RWPE2 (cell line): Measurements from ENCODE around the gene SLC26A4.
A peak's percentile ranks its signal among the peaks of the same experiment; 100 is the strongest.

ENCODE experiments used
- ATAC-seq: fragments of 200-7000 bp; cut with Tn5 transposase; 3 replicates; pipeline ENCODE4 v1.9.1; 2021; ENCODE audit warnings: low read depth
- DNase-seq: peaks from one replicate; pipeline ENCODE4 v3.0.0-alpha.2; 2020; ENCODE audit warnings: low spot score
- H3K27ac ChIP-seq: fragments of 450-650 bp; 2 replicates; pipeline ENCODE4 v1.5.1; 2017; ENCODE audit warnings: mild to moderate bottlenecking; ENCODE audit not compliant: poor library complexity, severe bottlenecking
- H3K27me3 ChIP-seq: fragments of 250-450 bp; sonication (Bioruptor Pico); 2 replicates; pipeline ENCODE4 v1.5.1; 2021; ENCODE audit warnings: mild to moderate bottlenecking, moderate library complexity; ENCODE audit not compliant: insufficient read depth, poor library complexity, severe bottlenecking
- H3K36me3 ChIP-seq: fragments of 250-450 bp; sonication (Bioruptor Pico); 2 replicates; pipeline ENCODE4 v1.5.1; 2020; ENCODE audit warnings: low read depth, mild to moderate bottlenecking, moderate library complexity
- H3K4me1 ChIP-seq: fragments of 250-450 bp; sonication (Bioruptor Pico); 2 replicates; pipeline ENCODE4 v1.5.1; 2021; ENCODE audit warnings: mild to moderate bottlenecking, moderate library complexity; ENCODE audit not compliant: insufficient read depth, poor library complexity, severe bottlenecking
- H3K4me3 ChIP-seq: fragments of 250-450 bp; sonication (Bioruptor Pico); 2 replicates; pipeline ENCODE4 v1.5.1; 2021; ENCODE audit warnings: mild to moderate bottlenecking, moderate library complexity; ENCODE audit not compliant: severe bottlenecking
- H3K9me3 ChIP-seq: fragments of 250-450 bp; sonication (Bioruptor Pico); 2 replicates; pipeline ENCODE4 v1.5.1; 2021; ENCODE audit warnings: mild to moderate bottlenecking, moderate library complexity; ENCODE audit not compliant: severe bottlenecking
- TF ChIP-seq, protein P1 (sequence below): fragments of 450-650 bp; IDR thresholded peaks from one replicate; pipeline ENCODE4 v1.5.1; 2017; ENCODE audit warnings: mild to moderate bottlenecking, moderate library complexity; ENCODE audit not compliant: poor library complexity, severe bottlenecking

SLC26A4 gene

DNA sequence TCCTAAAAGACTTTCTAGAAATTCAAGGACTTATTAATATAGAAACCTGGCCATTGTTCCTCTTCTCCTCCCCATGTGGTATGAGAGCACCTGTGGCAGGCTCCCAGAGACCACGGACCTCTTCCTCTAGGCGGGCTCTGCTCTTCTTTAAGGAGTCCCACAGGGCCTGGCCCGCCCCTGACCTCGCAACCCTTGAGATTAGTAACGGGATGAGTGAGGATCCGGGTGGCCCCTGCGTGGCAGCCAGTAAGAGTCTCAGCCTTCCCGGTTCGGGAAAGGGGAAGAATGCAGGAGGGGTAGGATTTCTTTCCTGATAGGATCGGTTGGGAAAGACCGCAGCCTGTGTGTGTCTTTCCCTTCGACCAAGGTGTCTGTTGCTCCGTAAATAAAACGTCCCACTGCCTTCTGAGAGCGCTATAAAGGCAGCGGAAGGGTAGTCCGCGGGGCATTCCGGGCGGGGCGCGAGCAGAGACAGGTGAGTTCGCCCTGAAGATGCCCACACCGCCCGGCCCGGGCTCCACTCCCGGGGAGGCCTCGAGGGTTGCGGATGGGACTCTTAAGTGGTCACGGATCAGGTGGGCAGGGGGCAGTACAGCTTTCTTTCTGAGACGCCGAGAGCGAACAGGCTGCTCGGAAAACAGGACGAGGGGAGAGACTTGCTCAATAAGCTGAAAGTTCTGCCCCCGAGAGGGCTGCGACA is at the start of gene SLC26A4:
Gene SLC26A4 (plus strand): TSS at position 448 of the 700 bp plus-strand sequence. CDS start 814 bp downstream, outside the sequence.
- ATAC-seq: no peak
- Histone ChIP-seq H3K27me3 (peaks cover 35% of the 10 kb centered on the region), H3K36me3 (no peaks in the 10 kb centered on the region), H3K9me3 (no peaks in the 10 kb centered on the region), H3K4me1 (peaks cover 3% of the 10 kb centered on the region), H3K4me3 (peak within 1 kb of the TSS; percentile 31), H3K27ac (no peak within 1 kb of the TSS)
- TF ChIP-seq, protein P1, sequence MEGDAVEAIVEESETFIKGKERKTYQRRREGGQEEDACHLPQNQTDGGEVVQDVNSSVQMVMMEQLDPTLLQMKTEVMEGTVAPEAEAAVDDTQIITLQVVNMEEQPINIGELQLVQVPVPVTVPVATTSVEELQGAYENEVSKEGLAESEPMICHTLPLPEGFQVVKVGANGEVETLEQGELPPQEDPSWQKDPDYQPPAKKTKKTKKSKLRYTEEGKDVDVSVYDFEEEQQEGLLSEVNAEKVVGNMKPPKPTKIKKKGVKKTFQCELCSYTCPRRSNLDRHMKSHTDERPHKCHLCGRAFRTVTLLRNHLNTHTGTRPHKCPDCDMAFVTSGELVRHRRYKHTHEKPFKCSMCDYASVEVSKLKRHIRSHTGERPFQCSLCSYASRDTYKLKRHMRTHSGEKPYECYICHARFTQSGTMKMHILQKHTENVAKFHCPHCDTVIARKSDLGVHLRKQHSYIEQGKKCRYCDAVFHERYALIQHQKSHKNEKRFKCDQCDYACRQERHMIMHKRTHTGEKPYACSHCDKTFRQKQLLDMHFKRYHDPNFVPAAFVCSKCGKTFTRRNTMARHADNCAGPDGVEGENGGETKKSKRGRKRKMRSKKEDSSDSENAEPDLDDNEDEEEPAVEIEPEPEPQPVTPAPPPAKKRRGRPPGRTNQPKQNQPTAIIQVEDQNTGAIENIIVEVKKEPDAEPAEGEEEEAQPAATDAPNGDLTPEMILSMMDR: no peak
- DNase-seq: no peak

DNA sequence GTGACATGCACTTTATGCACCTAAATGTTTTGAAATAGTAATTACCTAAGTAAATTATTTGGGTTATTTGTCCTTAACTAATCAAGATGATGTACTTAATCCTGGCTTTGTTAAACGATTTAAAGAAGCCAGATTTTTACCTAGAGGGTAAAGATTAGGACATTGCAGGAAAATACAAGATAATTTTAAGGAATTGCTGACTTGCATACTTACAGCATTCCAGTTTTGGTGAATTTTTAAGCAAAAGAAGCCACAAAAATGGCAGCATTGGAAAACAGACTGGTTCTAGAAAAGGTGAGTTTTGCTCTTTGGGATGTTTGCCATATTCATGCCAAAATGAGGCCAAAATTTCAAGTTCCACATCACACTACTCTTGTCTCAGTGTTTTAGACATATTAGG is 47.2 kb upstream of the SLC26A4 start:
- ATAC-seq (no peak), DNase-seq (no peak)
- Histone ChIP-seq H3K36me3 (peaks cover 51% of the 10 kb centered on the region), H3K4me3 (no peak overlapping the region), H3K27ac (peak overlapping the region; percentile 57), H3K4me1 (peaks cover 20% of the 10 kb centered on the region), H3K27me3 (no peaks in the 10 kb centered on the region), H3K9me3 (no peaks in the 10 kb centered on the region)
- TF ChIP-seq, protein P1: no peak

DNA sequence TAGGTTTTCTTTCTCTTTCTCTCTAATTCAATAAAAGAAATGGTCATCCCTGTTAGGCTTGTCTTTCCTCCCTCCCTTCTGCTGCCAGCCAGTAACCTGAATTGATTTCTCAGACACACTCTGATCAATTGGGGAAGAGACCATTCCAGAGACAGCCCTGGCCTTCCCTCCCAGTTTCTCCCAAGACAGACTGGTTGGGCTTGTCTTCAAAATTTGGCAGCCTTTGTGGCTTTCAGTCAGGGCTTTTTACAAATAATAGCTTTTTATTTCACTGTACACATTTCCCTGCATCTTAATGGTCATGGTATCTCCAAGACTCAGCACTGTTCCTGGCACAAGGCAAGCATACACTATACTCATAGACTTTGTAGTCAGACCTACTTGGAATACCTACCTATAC is 46.7 kb upstream of the SLC26A4 start:
- no peaks in the 10 kb centered on the region for H3K9me3 ChIP-seq
- no peaks in the 10 kb centered on the region for H3K27me3 ChIP-seq
- H3K4me1 ChIP-seq: peaks cover 20% of the 10 kb centered on the region
- H3K36me3 ChIP-seq: peaks cover 56% of the 10 kb centered on the region
- TF ChIP-seq, protein P1: no peak
- ATAC-seq (no peak), DNase-seq (no peak)
- peak overlapping the region; percentile 57 for H3K27ac ChIP-seq
- H3K4me3 ChIP-seq: no peak overlapping the region

DNA sequence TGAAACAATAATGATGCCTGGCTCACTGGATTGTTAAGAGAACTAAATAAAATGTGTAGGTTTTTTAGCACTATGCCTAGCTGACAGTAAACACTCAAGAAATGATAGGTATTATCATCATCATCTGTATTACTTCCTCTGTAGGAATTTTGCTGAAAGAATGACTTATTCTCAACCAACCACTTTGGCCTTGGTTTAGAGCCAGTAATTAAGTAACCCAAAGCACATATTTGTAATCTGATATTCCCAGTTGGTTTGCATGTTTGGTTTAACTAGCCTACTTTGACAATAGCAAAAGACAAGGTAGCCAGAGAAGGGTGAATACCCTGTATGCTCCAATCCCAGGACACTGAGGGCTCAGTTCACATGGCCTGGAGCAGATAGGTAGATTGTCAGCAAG is 46.2 kb upstream of the SLC26A4 start:
- peak; percentile 89 for ATAC-seq
- Histone ChIP-seq H3K4me3 (no peak overlapping the region), H3K27me3 (no peaks in the 10 kb centered on the region), H3K36me3 (peaks cover 58% of the 10 kb centered on the region), H3K27ac (peak overlapping the region; percentile 57), H3K9me3 (no peaks in the 10 kb centered on the region), H3K4me1 (peaks cover 20% of the 10 kb centered on the region)
- TF ChIP-seq, protein P1: no peak
- no peak for DNase-seq

DNA sequence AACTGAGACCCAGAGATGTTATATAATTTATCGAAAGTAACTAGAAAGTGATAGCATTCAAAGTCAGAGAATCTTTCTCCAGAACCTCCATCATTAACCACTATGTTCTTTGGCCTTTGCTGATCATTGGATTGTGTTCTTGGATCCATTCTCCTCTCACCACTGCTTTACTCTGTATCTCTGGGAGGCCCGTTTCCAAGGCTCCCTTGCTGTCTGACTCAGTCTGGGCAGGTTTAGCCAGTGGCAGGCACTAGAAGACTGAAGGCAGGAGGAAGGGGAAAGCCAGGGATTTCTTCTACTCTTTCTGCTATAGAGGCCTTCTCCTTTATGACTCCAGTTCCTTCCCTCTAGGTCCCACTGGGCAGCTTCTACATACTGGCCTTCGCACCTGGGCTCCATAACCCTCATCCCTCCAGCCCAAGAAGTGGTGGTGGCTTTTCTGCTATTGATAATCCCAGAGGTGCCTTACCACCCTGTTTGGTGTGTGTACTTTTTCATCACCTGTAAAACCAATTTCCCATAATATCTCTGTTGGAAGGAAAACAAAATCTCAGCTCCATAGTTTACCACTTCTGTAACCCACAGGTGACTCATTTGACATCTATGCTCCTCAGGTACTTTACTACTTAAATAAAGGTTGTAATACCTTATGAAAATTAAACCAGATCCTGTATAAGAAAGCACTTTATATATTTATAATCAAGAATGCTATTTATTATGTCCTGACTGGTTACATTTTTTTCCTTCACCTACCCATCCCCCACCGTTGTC is 44.5 kb upstream of the SLC26A4 start:
- TF ChIP-seq, protein P1: no peak
- DNase-seq (no peak), ATAC-seq (peak; percentile 44; the same call in 1 of the 3 replicates)
- Histone ChIP-seq H3K9me3 (no peaks in the 10 kb centered on the region), H3K4me1 (peaks cover 20% of the 10 kb centered on the region), H3K27me3 (no peaks in the 10 kb centered on the region), H3K36me3 (peaks cover 53% of the 10 kb centered on the region), H3K4me3 (no peak overlapping the region), H3K27ac (no peak overlapping the region)
